ENCODE results near the gene CHIC2. TPM values are rescaled to one million over a fixed set of nuclear protein-coding genes. Genes with fewer than 3 reads are reported as not detected.

Gene CHIC2
- total RNA-seq, 3 donors from 2014 or later, result 33.9 to 71.4 (median 47.5) TPM

GRCh38 chr4:54096295-54096962 is 32.0 kb upstream of the CHIC2 start:
- intact Hi-C loops (cut with DNase I; ENCODE audit: low total_unique reads), result no loop called here
- H3K27ac ChIP-seq, result no peak overlapping the region
- no peak for DNase-seq (ENCODE audit: low spot score in 2 of 2)
- peaks cover 2 to 71% of the 10 kb centered on the region in 2 donors for H3K27me3 ChIP-seq
- H3K36me3 ChIP-seq, result no peaks in the 10 kb centered on the region
- no peak overlapping the region for H3K4me3 ChIP-seq
- no peaks in the 10 kb centered on the region for H3K9me3 ChIP-seq
- no peak for TF ChIP-seq POLR2AphosphoS5 (IDR thresholded peaks at IDR 0.05)
- TF ChIP-seq POLR2A (IDR thresholded peaks at IDR 0.05), result no peak
- TF ChIP-seq, protein P1, sequence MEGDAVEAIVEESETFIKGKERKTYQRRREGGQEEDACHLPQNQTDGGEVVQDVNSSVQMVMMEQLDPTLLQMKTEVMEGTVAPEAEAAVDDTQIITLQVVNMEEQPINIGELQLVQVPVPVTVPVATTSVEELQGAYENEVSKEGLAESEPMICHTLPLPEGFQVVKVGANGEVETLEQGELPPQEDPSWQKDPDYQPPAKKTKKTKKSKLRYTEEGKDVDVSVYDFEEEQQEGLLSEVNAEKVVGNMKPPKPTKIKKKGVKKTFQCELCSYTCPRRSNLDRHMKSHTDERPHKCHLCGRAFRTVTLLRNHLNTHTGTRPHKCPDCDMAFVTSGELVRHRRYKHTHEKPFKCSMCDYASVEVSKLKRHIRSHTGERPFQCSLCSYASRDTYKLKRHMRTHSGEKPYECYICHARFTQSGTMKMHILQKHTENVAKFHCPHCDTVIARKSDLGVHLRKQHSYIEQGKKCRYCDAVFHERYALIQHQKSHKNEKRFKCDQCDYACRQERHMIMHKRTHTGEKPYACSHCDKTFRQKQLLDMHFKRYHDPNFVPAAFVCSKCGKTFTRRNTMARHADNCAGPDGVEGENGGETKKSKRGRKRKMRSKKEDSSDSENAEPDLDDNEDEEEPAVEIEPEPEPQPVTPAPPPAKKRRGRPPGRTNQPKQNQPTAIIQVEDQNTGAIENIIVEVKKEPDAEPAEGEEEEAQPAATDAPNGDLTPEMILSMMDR (IDR thresholded peaks at IDR 0.05), result no peak
- peaks cover 9 to 12% of the 10 kb centered on the region in 2 donors for H3K4me1 ChIP-seq

DNA sequence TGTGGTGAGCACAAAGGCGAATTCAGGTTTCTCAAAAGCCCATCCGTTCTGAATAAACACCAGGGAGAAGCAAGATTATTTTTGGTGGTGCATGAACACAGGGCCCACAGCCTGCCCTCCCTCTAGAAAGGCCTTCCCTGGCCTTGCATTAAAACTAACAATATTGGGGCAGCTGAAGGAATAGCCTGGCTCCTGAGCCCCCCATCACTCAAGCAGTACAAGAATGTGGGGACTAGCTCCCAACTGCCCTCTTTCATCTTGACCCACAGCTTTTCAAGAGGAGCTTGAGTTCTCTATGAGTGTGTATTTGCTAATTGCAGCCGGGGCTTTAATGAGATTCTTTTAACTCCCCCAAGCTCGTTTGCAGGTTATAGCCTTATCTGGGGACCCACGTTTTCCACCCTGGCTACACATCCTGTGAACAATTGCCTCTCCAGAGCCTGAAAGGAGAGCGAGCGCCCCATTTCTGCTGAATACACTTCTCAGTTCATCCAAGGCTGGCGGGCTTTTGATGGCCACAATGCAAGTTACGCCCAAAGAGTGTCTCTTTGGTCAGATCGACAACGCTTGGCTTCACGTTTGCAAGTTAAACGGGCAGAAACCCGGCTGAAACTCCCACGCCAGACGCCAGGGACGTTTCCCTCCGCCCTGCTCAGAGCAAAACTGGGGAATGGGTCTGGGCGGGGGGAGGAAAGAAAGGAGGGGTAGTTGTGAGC is 30.9 kb upstream of the CHIC2 start:
- H3K4me3 ChIP-seq, result no peak overlapping the region
- H3K9me3 ChIP-seq, result no peaks in the 10 kb centered on the region
- H3K27ac ChIP-seq, result no peak overlapping the region
- no peak for DNase-seq (ENCODE audit: low spot score in 2 of 2)
- peaks cover 5 to 7% of the 10 kb centered on the region in 2 donors for H3K4me1 ChIP-seq
- no peak for TF ChIP-seq POLR2A (IDR thresholded peaks at IDR 0.05)
- no peak for TF ChIP-seq POLR2AphosphoS5 (IDR thresholded peaks at IDR 0.05)
- TF ChIP-seq, protein P1 (IDR thresholded peaks at IDR 0.05), result no peak
- intact Hi-C loops (cut with DNase I; ENCODE audit: low total_unique reads), result no loop called here
- no peaks in the 10 kb centered on the region for H3K36me3 ChIP-seq
- peaks cover 2 to 59% of the 10 kb centered on the region in 2 donors for H3K27me3 ChIP-seq

DNA sequence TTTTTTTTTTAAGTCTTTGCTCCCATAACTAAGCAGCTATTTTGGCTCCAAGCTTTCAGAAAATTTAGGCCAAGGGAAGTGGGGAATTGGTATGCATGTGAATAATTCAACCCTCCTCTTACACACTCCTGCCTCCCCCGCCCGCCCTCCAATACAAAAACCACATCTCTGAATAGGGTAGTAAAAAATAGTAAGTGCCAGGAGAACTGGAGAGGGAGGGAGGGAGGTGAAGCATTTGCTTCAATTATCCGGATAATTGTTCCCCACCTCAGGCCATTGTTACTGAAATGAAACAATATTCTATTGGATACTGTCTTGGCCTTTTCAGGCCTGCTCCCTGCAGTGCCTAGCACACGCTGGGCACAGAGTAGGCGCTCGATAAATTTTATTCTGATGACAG is 30.0 kb upstream of the CHIC2 start:
- no peak for DNase-seq (ENCODE audit: low spot score in 2 of 2)
- Histone ChIP-seq H3K9me3 (no peaks in the 10 kb centered on the region), H3K4me3 (no peak overlapping the region), H3K27ac (no peak overlapping the region), H3K27me3 (peaks cover 2 to 51% of the 10 kb centered on the region in 2 donors), H3K36me3 (no peaks in the 10 kb centered on the region), H3K4me1 (peaks cover 0 to 4% of the 10 kb centered on the region in 2 donors)
- intact Hi-C loops (cut with DNase I; ENCODE audit: low total_unique reads), result no loop called here
- TF ChIP-seq, protein P1 (IDR thresholded peaks at IDR 0.05), result no peak
- TF ChIP-seq POLR2A (IDR thresholded peaks at IDR 0.05) (no peak), POLR2AphosphoS5 (IDR thresholded peaks at IDR 0.05) (no peak)

- no peak overlapping the region for H3K27ac ChIP-seq
- TF ChIP-seq POLR2AphosphoS5 (IDR thresholded peaks at IDR 0.05), result no peak
- TF ChIP-seq, protein P1 (IDR thresholded peaks at IDR 0.05), result no peak
- no peak for TF ChIP-seq POLR2A (IDR thresholded peaks at IDR 0.05)
- no peaks in the 10 kb centered on the region for H3K4me1 ChIP-seq
- no peaks in the 10 kb centered on the region for H3K36me3 ChIP-seq
- intact Hi-C loops (cut with DNase I; ENCODE audit: low total_unique reads), result no loop called here
- DNase-seq (ENCODE audit: low spot score in 2 of 2), result no peak
- H3K27me3 ChIP-seq, result peaks cover 2 to 42% of the 10 kb centered on the region in 2 donors
- H3K4me3 ChIP-seq, result no peak overlapping the region
- no peaks in the 10 kb centered on the region for H3K9me3 ChIP-seq
These were observed 29.2 kb upstream of the CHIC2 start for GRCh38 chr4:54093324-54094240.
